ENCODE measurements around the gene TPM3.
"Not testable (repeated sequence)": the region's sequence is repeated elsewhere in the genome, so short reads cannot be mapped to it uniquely, and the experiment has no call there.

TPM3 gene

DNA sequence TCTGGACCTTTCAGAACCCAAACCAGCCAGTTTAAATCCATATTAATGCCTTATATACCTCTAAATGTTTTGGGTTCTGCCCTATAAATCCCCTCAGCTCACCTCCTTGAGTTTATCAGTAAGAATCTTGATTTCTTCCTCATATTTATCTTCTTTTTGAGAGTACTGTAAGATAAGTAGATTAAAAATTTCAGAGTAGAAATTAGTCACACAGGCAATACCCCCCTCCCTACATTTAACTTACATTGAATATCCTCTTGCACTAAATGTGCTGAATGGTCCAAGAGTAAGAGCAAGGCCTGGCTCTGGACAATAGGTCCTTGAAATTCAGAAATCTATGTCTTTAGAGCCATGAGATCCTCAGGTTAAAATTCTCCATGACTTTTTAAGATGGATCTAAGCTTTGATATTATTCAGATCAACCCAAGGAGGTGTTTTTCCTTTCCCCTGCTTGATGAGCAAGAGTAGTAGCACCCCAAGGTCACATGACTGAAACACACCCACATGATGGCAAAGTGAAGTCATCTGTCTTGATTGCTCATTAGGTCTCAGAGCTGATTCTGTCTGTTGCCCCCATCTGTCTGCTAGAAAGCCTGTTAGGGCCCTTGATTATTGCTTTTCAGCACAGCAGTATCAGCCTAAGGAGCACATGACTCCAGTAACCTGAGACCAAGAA lies 21.2 kb downstream of the TPM3 start:
- in situ Hi-C loops (cut with MboI; ENCODE audit: low sequenced_read_pairs), result no loop called here

GRCh38 chr1:154167461-154167860 lies 24.4 kb downstream of the TPM3 start:
- in situ Hi-C loops (cut with MboI; ENCODE audit: low sequenced_read_pairs), result no loop called here

DNA sequence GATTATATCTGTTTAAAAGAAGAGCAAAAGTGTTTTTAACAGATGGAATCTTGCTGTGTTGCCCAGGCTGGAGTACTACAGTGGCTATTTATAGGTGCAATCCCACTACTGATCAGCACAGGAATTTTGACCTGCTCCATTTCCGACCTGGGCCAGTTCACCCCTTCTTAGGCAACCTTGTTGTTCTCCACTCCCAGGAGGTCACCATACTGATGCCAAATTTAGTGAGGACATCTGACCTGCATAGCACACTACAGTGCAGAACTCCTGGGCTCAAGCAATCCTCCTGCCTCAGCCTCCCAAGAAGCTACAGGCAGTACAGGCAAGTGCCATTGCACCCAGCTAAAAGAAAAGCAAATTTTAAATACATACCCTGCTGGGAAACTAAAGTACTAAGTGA lies 25.7 kb downstream of the TPM3 start:
- in situ Hi-C loops (cut with MboI; ENCODE audit: low sequenced_read_pairs), result no loop called here

DNA sequence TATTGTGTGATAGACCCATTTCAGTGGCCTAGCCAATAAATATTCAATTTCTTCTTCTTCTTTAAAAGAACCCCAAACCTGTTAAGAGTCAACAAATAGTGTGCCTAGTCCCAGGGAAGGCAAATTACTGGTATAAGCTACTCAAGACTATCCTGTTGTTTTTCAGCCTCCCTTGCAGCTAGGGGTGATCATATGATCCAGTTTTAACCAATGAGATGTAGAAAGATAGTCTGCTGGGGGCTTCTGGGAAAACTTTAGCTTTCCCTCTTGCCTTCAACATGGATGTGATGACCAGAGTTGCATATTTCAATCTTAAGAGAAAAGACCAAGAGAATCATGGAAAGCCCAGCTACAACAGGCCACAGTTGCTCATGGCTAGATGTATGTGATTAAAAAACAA lies 32.3 kb downstream of the TPM3 start:
- in situ Hi-C loops (cut with MboI; ENCODE audit: low sequenced_read_pairs), result no loop called here

DNA sequence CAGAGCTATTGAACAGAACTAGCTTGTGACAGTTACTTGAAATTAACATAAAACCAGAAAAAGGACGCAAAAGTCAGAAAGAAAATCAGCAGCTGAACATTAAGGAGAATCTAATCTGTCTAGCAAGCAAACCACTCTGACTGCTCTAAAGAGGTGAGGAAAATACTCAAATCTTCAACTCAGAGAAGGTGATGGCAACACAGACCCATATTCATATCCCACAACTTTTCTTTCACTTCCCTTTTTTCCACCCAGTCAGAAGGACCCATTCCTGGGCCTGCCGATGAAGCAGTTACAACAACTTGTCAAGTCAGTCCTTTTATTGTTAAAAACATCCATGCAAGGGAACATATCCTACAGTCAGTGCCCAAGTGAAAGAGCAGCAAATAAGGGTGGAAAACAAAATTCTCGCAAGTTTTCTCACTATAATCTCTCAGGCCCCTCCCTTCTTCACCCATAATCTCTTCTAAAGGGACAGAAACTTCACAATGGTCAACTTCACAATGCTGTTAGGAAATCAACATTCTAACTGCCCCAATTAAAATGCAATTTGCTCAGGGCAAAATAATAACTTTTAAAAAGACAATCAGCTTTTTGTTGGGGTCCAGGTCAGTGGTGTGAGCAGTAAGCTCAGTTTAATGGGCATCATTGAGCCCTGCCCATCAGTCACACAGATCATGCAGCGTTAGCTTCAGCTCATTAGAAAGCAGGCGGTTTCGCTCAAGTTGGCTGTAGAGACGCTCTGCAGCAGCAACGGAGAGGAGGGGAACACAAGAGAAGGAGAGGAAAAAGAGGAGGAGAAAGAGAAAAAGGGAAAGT lies 33.4 kb downstream of the TPM3 start:
- in situ Hi-C loops (cut with MboI; ENCODE audit: low sequenced_read_pairs), result no loop called here

DNA sequence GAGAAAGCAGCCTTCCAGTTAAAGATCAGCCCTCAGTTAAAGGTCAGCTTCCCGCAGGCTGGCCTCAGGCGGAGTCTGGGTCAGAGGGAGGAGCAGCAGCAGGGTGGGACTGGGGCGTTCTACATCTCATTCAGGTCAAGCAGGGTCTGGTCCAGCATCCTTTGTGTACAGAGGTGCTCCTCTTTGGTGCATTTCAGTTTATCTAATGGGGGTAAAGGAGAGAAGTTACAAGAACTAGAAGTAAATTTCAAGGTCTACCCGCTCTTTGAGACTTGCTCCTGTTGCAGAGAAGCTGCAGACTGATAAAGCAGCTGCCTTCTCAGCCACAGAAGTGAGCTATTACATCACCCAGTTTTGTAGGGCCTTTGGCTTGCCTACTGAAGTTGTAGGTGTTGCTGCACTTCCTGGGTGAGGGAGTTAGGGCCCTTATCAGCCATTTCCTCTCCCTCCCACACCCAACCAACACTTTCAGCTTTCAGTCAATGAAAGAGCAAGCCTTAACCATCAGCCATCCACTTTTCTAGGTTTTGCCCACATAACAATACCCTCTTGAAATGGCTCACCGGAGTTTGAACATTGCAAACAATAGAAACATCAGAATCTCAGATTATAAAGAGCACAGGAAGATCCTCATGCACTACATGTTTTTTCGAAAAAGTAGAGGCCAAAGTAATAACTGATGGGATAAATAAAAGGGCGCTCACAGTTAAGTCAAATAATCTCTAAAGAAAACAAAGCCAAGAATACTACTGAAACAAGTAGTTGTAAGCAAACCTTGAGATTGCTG lies 34.2 kb downstream of the TPM3 start:
- in situ Hi-C loops (cut with MboI; ENCODE audit: low sequenced_read_pairs), result no loop called here

DNA sequence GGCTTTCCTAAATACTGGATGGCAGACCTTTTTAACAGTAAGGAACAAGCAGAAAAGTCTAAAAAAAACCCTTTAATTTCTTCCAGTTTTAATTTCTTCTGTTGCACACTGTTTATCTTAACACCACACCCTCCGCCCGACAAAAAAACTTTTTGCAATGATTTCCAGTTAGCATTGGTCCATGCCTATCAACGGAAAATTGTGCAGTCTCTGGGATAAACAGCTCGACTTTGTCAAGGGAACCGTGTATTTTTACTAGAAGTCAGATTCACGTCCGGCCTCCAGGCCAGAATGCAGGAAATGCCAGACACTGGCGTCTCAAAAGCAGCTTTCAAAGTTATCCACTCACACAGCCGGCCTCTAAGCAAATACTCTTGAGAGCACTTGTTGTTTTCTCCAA lies 36.6 kb downstream of the TPM3 start:
- in situ Hi-C loops (cut with MboI; ENCODE audit: low sequenced_read_pairs), result no loop called here

- in situ Hi-C loops (cut with MboI; ENCODE audit: low sequenced_read_pairs), result no loop called here
These were observed 37.2 kb downstream of the TPM3 start, which contains the start of gene NUP210L for GRCh38 chr1:154154534-154155191. NUP210L (minus strand) TSS chr1:154155073.

GRCh38 chr1:154154053-154154452 lies 37.8 kb downstream of the TPM3 start:
- in situ Hi-C loops (cut with MboI; ENCODE audit: low sequenced_read_pairs), result no loop called here

GRCh38 chr1:154151311-154151710 lies 40.6 kb downstream of the TPM3 start:
- in situ Hi-C loops (cut with MboI; ENCODE audit: low sequenced_read_pairs), result no loop called here

GRCh38 chr1:154148807-154149206 lies 43.1 kb downstream of the TPM3 start:
- in situ Hi-C loops (cut with MboI; ENCODE audit: low sequenced_read_pairs), result no loop called here

- in situ Hi-C loops (cut with MboI; ENCODE audit: low sequenced_read_pairs), result not testable (repeated sequence)
These were observed 44.4 kb downstream of the TPM3 start for GRCh38 chr1:154147505-154147904.

- in situ Hi-C loops (cut with MboI; ENCODE audit: low sequenced_read_pairs), result no loop called here
These were observed 45.9 kb downstream of the TPM3 start for GRCh38 chr1:154145986-154146385.

- in situ Hi-C loops (cut with MboI; ENCODE audit: low sequenced_read_pairs), result no loop called here
These were observed 49.5 kb downstream of the TPM3 start for GRCh38 chr1:154142358-154142757.

DNA sequence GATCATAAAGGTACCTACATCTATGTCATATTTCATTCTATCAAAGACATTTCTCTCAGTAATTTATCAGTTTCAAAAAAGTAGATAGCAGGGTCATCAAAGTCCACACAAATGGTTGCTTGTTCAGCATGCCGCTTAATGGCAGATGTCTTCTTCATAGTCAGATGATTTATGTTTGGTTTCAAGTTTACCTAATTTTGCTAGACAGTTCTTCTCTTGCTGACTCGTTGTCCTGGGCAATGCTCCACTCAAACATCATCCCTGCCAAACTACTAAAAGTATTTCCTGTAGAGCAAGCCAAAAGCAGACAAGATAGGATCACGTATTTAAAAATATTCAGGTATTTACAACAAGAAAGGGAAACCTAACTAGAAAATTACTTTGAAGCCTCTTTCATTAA lies 50.7 kb downstream of the TPM3 start:
- in situ Hi-C loops (cut with MboI; ENCODE audit: low sequenced_read_pairs), result no loop called here

DNA sequence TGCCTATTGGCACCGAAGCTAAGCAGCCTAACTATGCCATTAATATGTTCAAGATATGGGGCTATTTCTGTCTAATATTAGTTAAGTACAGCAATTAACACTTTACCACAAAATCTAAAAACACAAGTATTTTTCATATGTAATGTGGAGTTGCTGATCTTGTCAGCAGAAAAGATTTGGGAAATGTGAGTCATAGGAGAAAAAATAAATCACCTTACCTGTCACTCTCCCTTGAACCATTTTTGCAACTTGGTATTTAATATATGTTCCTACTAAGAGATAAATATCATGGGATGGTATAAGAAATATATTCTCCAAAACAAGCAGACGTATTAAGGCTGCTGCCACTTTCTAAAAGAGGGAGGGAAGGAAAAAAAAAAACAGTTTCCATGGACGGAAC lies 54.0 kb downstream of the TPM3 start:
- in situ Hi-C loops (cut with MboI; ENCODE audit: low sequenced_read_pairs), result no loop called here

- in situ Hi-C loops (cut with MboI; ENCODE audit: low sequenced_read_pairs), result no loop called here
These were observed 58.6 kb downstream of the TPM3 start for GRCh38 chr1:154133256-154133655.

DNA sequence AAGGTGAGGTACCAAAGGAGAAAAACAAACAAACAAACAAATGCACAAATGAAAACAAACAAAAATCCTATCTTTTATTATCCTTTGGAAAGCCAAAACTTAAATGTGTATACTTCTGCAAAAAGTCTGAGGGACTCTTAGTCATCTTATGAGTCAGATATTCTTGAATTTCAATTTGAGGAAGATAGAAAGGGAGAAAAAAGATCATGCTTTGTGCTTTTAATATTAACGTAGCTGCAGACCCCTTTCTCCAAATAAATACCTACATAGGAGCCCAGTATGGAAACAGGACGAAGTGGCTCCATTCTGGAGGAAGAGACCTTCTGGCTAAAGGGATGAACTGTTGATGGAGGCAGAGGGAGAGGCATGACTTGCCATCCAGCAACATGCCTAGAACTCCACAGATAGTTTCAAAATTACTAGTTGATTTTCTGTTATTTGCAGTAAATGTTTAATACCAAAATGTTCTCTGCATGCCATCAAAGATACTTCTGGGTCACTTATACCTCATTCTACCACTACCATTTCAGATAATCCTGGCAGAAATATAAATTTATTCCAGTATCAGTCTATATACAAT lies 62.4 kb downstream of the TPM3 start:
- in situ Hi-C loops (cut with MboI; ENCODE audit: low sequenced_read_pairs), result no loop called here

GRCh38 chr1:154123205-154123604 lies 68.7 kb downstream of the TPM3 start:
- in situ Hi-C loops (cut with MboI; ENCODE audit: low sequenced_read_pairs), result not testable (repeated sequence)

- in situ Hi-C loops (cut with MboI; ENCODE audit: low sequenced_read_pairs), result no loop called here
These were observed 74.3 kb downstream of the TPM3 start for GRCh38 chr1:154117642-154118041.

- in situ Hi-C loops (cut with MboI; ENCODE audit: low sequenced_read_pairs), result no loop called here
These were observed 76.7 kb downstream of the TPM3 start for GRCh38 chr1:154115180-154115579.

Measured in HL-60/S4 treated with retinoic acid at 250 ng/mL for 4 days and 3 days (cell line).